Aorta (tissue), 5 donors: ENCODE data around the gene HIGD1A. TPM values are rescaled to one million over a fixed set of nuclear protein-coding genes. Genes with fewer than 3 reads are reported as not detected.
A peak's percentile ranks its signal among the peaks of the same experiment; 100 is the strongest.

ENCODE experiments used
- ATAC-seq: fragments of 200-7000 bp; cut with Tn5 transposase; one replicate; pipeline ENCODE4 v1.9.1; 2022; ENCODE audit warnings: moderate library complexity; ENCODE audit not compliant: low FRiP score
- DNase-seq, 2 donors: peaks; one replicate each; pipeline ENCODE4 v3.0.0-alpha.2; 2020
- H3K27ac ChIP-seq, 2 donors: one replicate each; pipeline ENCODE4 v1.5.1; 2013; ENCODE audit warnings: low read length in 2 of 2, mild to moderate bottlenecking in 2 of 2, moderate library complexity in 2 of 2, control low read depth in 1 of 2, inconsistent platforms in 1 of 2, low read depth in 1 of 2
- H3K27me3 ChIP-seq, 2 donors: one replicate each; pipeline ENCODE4 v1.6.1; 2013; ENCODE audit warnings: control low read depth in 1 of 2, low read length in 1 of 2, mild to moderate bottlenecking in 1 of 2, moderate library complexity in 1 of 2; ENCODE audit not compliant: insufficient read depth in 2 of 2, control insufficient read depth in 1 of 2
- H3K36me3 ChIP-seq, 2 donors: one replicate each; pipeline ENCODE4 v1.6.1; 2013; ENCODE audit warnings: control low read depth in 1 of 2, low read length in 1 of 2, mild to moderate bottlenecking in 1 of 2; ENCODE audit not compliant: insufficient read depth in 2 of 2, control insufficient read depth in 1 of 2
- H3K4me1 ChIP-seq, 2 donors: one replicate each; pipeline ENCODE4 v1.6.1; 2013; ENCODE audit warnings: low read length in 2 of 2, control low read depth in 1 of 2, mild to moderate bottlenecking in 1 of 2, moderate library complexity in 1 of 2; ENCODE audit not compliant: insufficient read depth in 2 of 2, control insufficient read depth in 1 of 2
- H3K4me3 ChIP-seq, 2 donors: one replicate each; pipeline ENCODE4 v1.5.1; 2013; ENCODE audit warnings: low read length in 2 of 2, control low read depth in 1 of 2, mild to moderate bottlenecking in 1 of 2
- H3K9me3 ChIP-seq: one replicate; pipeline ENCODE4 v1.6.1; 2013; ENCODE audit warnings: mild to moderate bottlenecking, low read length; ENCODE audit not compliant: control insufficient read depth
- WGBS, 2 donors: extraction: QIAGEN DNeasy Blood & Tissue Kit; methylation state at CpG; one replicate each; pipeline ENCODE4 v1.1.7; 2013; 5-methylcytosine and 5-hydroxymethylcytosine counted together
- intact Hi-C, 2 donors: fragments of 100-400 bp; cut with DNase I; formaldehyde crosslinking; loops; one replicate each; pipeline versions ENCODE4 v1.14.2 to v1.15.0; 2022
- polyA plus RNA-seq, 2 donors: library from polyadenylated mRNA; stranded (reverse); fragments of 200-250 nt; gene quantifications; one replicate each; pipeline ENCODE4 v1.2.3, GENCODE V29; 2013
- total RNA-seq, 2 donors: library from RNA; stranded (reverse); fragmentation: NEBNext Ultra II Directional; extraction: Animal tissue kit (Norgen Biotek cat#: 25700); gene quantifications; one replicate each; pipeline ENCODE4 v1.2.1, GENCODE V29; 2021
- donor health status: healthy with polysubstance abuse.
- donor health status: Bipolar disorder and iron deficiency.
- donor health status: DM: no; HTN: no; CAD: no.
- donor health status: DM: no; HTN: no; CAD: no.
- donor health status: DM: yes; HTN: yes; CAD: no.

HIGD1A gene
- total and polyA plus RNA-seq, 4 donors: 61.4 to 337 (median 130) TPM

DNA sequence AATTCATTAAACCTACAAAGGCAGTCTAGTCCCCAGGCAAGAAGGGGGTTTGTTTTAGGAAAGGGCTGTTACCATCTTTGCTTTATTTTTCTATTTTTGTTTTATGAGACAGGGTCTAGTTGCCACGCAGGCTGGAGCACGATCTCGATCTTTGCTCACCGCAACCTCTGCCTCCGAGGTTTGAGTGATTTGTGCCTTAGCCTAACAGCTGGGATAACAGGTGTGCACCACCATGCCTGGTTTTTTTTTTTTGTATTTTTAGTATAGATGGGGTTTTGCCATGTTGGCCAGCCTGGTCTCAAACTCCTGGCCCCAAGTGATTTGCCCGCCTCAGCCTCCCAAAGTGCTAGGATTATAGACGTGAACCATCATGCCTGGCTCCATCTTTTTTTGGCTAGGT lies 4.9 kb downstream of the HIGD1A start:
- ATAC-seq (no peak), DNase-seq (no peak)
- Histone ChIP-seq H3K9me3 (no peaks in the 10 kb centered on the region), H3K4me3 (no peak overlapping the region), H3K27ac (no peak overlapping the region), H3K27me3 (no peaks in the 10 kb centered on the region), H3K36me3 (no peaks in the 10 kb centered on the region), H3K4me1 (peaks cover 2 to 3% of the 10 kb centered on the region in 2 donors)
- intact Hi-C loops: no loop called here
- 82 to 85% methylated on average over 7 of the region's 7 CpGs for WGBS, 2 donors

DNA sequence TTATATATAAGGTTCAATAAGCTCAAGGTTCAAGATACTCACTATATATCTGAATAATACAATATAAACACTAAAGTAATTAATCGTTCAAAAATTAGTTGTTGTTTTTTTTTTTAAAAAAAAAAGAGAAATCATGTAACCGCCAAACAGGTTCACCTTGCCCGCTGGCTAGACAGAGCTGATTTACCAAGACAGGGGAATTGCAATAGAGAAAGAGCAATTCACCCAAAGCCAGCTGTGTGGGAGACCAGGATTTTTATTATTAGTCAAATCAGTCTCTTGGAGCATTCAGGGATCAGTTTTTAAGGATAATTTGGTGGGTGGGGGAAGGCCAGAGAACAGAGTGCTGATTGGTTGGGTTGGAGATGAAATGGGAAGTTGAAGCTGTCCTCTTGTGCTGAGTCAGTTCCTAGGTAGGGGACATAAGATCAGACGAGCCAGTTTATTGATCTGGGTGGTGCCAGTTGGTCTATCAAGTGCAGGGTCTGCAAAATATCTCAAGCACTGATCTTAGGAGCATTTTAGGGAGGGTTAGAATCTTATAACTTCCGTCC lies 7.9 kb downstream of the HIGD1A start:
- Histone ChIP-seq H3K36me3 (no peaks in the 10 kb centered on the region), H3K27me3 (no peaks in the 10 kb centered on the region), H3K9me3 (no peaks in the 10 kb centered on the region), H3K4me3 (no peak overlapping the region), H3K4me1 (no peaks in the 10 kb centered on the region), H3K27ac (no peak overlapping the region)
- WGBS, 2 donors: 77 to 96% methylated on average over 4 to 5 of the region's 5 CpGs
- intact Hi-C loops: no loop called here
- ATAC-seq (no peak), DNase-seq (no peak)

DNA sequence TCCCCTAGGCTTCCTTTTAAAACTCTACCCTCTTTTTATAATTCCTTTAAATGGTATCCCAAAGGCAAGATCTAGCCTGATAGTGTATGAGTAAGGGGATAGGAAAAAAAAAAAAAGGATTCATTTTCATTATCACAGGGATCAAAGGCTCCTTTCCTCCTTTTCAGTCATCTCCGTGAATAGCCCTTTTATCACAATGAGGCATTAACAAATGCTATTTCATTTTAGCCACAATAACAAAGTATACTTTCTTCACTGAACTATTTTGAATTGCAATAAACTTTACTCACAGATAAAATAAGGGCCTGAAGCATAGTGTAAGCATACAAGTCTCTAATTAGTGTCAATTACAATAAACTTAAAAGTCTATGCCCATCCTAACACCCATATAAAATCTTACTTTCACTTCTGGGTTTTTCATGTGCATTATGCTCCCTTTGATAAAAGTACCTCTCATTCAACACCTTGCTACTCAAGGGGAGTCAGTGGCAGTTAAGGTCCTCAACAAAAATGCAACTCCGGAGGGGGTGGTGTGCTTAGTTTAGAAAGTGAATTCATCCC lies 8.6 kb downstream of the HIGD1A start:
- Histone ChIP-seq H3K9me3 (no peaks in the 10 kb centered on the region), H3K27ac (no peak overlapping the region), H3K36me3 (no peaks in the 10 kb centered on the region), H3K4me1 (no peaks in the 10 kb centered on the region), H3K4me3 (no peak overlapping the region), H3K27me3 (no peaks in the 10 kb centered on the region)
- no peak for ATAC-seq
- intact Hi-C loops: no loop called here
- no peak for DNase-seq
- 97 to 98% methylated on average over 2 of the region's 2 CpGs for WGBS, 2 donors

DNA sequence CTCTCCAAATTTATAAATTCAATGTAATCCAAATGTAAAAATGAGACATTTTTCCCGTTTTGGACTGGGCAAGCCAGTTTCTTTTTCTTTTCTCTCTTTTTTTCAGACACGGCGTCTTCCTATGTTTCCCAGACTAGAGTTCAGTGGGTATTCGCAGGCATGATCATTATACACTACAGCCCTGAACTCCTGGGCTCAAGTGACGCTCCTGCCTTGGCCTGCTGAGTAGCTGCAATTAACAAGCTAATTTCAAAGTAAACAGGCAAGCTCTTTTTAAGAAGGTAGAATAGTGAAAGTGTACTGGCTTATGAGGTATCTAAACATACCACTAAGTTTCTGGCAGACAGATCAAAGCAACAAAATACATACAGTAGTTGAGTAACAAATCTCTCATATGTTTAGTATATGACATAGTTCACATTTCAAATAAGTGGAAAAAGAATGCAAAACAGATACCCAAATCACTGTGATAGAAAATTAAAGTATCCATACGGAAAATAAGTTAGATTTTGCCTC lies 13.5 kb downstream of the HIGD1A start:
- no peaks in the 10 kb centered on the region for H3K9me3 ChIP-seq
- 60 to 68% methylated on average over 6 of the region's 6 CpGs for WGBS, 2 donors
- DNase-seq (no peak), ATAC-seq (no peak)
- no peak overlapping the region for H3K27ac ChIP-seq
- H3K4me1 ChIP-seq: no peaks in the 10 kb centered on the region
- H3K36me3 ChIP-seq: peaks cover 0 to 2% of the 10 kb centered on the region in 2 donors
- no peaks in the 10 kb centered on the region for H3K27me3 ChIP-seq
- intact Hi-C loops: no loop called here
- H3K4me3 ChIP-seq: no peak overlapping the region

DNA sequence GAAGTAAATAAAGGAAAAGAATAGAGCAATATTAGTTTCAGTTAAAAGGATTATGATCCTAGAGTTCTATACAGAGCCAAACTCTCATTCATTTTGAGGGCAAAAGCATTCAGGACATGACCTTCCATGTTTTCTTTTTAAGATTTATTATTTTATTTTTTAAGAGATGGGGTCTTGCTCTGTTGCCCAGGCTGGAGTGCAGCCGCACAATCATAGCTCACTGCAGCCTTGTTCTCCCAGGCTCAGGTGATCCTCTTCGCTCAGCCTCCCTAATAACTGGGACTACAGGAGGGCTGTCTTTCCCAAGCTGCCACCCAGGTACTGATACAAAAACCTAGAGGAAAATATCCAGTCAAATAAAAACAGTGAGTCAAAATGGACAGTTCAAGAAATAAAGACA lies 17.7 kb downstream of the HIGD1A start:
- 97 to 98% methylated on average over 2 of the region's 2 CpGs for WGBS, 2 donors
- H3K4me1 ChIP-seq: no peaks in the 10 kb centered on the region
- H3K27ac ChIP-seq: no peak overlapping the region
- no peak overlapping the region for H3K4me3 ChIP-seq
- H3K9me3 ChIP-seq: no peaks in the 10 kb centered on the region
- no peaks in the 10 kb centered on the region for H3K27me3 ChIP-seq
- no peak for ATAC-seq
- H3K36me3 ChIP-seq: peaks cover 0 to 2% of the 10 kb centered on the region in 2 donors
- intact Hi-C loops: no loop called here
- no peak for DNase-seq

- H3K27ac ChIP-seq: no peak overlapping the region
- peaks cover 0 to 2% of the 10 kb centered on the region in 2 donors for H3K36me3 ChIP-seq
- no peaks in the 10 kb centered on the region for H3K9me3 ChIP-seq
- H3K4me3 ChIP-seq: no peak overlapping the region
- ATAC-seq (no peak), DNase-seq (no peak)
- H3K4me1 ChIP-seq: no peaks in the 10 kb centered on the region
- intact Hi-C loops: no loop called here
- WGBS, 2 donors: 74 to 76% methylated on average over 1 of the region's 1 CpG
- H3K27me3 ChIP-seq: no peaks in the 10 kb centered on the region
These were observed 18.1 kb downstream of the HIGD1A start for GRCh38 chr3:42786212-42786611.

DNA sequence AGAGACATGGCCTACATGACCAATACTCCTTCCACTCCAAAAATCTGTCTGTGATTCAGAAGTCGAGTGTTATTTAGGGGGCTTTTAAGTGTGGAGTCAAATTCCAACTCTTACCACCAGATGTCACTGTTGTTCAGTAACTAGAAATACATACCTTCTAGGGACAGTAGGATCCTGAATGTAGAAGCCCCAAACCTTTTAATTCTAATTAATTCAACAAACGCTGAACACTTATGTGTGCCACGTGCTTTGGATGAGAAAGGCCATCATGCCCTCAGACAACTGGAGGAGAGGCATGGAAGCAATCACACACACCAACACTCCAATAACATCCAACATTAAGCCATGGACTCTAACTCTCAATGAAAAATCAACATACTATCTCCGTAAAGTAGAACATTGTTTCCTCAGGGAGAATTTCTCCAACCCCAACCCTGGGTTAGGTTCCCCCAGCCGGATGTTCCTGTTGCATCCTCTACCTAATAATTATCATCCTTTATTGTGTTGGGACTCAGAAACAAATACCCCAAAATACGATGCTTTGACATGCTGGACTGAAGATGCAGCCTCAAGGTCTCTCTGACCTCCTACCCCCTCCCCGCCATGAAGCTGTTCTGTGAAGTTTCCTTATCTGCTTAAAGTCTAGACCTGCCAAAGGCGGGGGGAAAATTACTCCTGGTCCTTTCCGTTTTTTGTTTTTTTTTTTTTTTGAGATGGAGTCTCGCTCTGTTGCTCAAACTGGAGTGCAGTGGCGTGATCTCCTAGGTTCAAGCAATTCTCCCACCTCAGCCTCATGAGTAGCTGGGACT lies 23.2 kb downstream of the HIGD1A start:
- H3K4me3 ChIP-seq: no peak overlapping the region
- no peaks in the 10 kb centered on the region for H3K4me1 ChIP-seq

GRCh38 chr3:42780398-42780797 lies 23.9 kb downstream of the HIGD1A start:
- intact Hi-C loops: loop anchor here (2.0 to 5.0 kb wide), 3 partner anchors 52 to 102 kb away; no protein-coding TSS in a partner anchor
- no peaks in the 10 kb centered on the region for H3K27me3 ChIP-seq
- no peak for DNase-seq
- no peaks in the 10 kb centered on the region for H3K9me3 ChIP-seq
- H3K4me3 ChIP-seq: no peak overlapping the region
- no peaks in the 10 kb centered on the region for H3K4me1 ChIP-seq
- no peak overlapping the region for H3K27ac ChIP-seq
- whole genome bisulfite sequencing, 2 donors: 72 to 77% methylated on average over 3 of the region's 3 CpGs
- no peak for ATAC-seq
- no peaks in the 10 kb centered on the region for H3K36me3 ChIP-seq

More for the DNA sequence above, 23.2 kb downstream of the HIGD1A start:
- intact Hi-C loops: loop anchor here (1.0 to 5.0 kb wide), 4 partner anchors 51 to 102 kb away; no protein-coding TSS in a partner anchor
- 52 to 57% methylated on average over 11 of the region's 11 CpGs for WGBS, 2 donors
- H3K27me3 ChIP-seq: no peaks in the 10 kb centered on the region
- H3K27ac ChIP-seq: no peak overlapping the region
- H3K36me3 ChIP-seq: no peaks in the 10 kb centered on the region
- ATAC-seq (peak; percentile 82), DNase-seq (no peak)
- no peaks in the 10 kb centered on the region for H3K9me3 ChIP-seq
